NB4 (cell line): ENCODE results near the gene ARID1B.

Experiments
- POLR2A ChIP-seq: IDR thresholded peaks from 2 replicates; pipeline ENCODE4 v1.6.1; 2011; ENCODE audit warnings: mild to moderate bottlenecking; ENCODE audit not compliant: insufficient read length; ENCODE audit errors: extremely low read depth
- TF ChIP-seq, protein P1 (sequence below): IDR thresholded peaks from one replicate; pipeline ENCODE4 v1.5.1; 2012; ENCODE audit warnings: low read depth, low read length

DNA sequence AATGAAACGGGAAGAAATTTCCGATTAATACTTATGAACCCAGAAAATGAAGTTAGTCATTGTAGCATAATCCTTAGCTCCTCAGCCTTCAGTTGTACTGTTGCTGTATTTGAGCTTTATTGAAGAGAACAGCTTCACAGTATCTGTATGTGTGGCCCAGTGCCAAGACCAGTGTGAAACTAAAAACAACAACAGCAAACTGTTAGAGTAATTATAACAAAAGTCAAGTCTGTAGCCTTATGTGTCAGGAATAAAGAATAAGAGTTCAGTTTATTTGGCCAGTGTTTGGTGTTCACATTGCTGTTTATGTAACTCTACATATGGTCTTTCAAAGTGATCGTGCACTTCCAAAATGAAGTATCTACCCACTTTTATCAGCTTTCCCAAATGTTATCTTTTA, 70.9 kb downstream of the ARID1B start:
- TF ChIP-seq, protein P1, sequence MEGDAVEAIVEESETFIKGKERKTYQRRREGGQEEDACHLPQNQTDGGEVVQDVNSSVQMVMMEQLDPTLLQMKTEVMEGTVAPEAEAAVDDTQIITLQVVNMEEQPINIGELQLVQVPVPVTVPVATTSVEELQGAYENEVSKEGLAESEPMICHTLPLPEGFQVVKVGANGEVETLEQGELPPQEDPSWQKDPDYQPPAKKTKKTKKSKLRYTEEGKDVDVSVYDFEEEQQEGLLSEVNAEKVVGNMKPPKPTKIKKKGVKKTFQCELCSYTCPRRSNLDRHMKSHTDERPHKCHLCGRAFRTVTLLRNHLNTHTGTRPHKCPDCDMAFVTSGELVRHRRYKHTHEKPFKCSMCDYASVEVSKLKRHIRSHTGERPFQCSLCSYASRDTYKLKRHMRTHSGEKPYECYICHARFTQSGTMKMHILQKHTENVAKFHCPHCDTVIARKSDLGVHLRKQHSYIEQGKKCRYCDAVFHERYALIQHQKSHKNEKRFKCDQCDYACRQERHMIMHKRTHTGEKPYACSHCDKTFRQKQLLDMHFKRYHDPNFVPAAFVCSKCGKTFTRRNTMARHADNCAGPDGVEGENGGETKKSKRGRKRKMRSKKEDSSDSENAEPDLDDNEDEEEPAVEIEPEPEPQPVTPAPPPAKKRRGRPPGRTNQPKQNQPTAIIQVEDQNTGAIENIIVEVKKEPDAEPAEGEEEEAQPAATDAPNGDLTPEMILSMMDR: no peak
- TF ChIP-seq POLR2A: no peak
